Endothelial cell of umbilical vein (primary cell): ENCODE measurements around the gene ACYP2. TPM values are rescaled to one million over a fixed set of nuclear protein-coding genes. Genes with fewer than 3 reads are reported as not detected.

ENCODE experiments used
- BruUV-seq: library from RNA; stranded (reverse); fragments of 400-500 nt; replicated peaks from 2 replicates; lab custom pipeline; 2021; lab: Mats Ljungman, UMichigan
- CTCF ChIA-PET: fragments of 300-600, 350-600 bp; sonication (Branson Sonifier 250); formaldehyde crosslinking; loops from one replicate; lab custom pipeline; 2021; ENCODE audit warnings: antibody characterized with exemption, inconsistent platforms; lab: Charles Lee
- POLR2A ChIA-PET: fragments of 300-600, 350-600 bp; sonication (Branson Sonifier 250); formaldehyde crosslinking; loops from one replicate; lab custom pipeline; 2021; ENCODE audit warnings: antibody characterized with exemption, inconsistent platforms; lab: Charles Lee
- DNase-seq: peaks from one replicate; pipeline ENCODE4 v3.0.0-alpha.2; 2011; ENCODE audit warnings: low read depth, low spot score
- FAIRE-seq: peaks from 2 replicates; lab custom pipeline; 2011; peaks lifted over from hg19 to GRCh38; lab: Jason Lieb, UNC
- H2AFZ ChIP-seq: 2 replicates; pipeline ENCODE4 v1.6.0; 2012; ENCODE audit warnings: low read depth, low read length, control low read depth, inconsistent platforms
- H3K27ac ChIP-seq: 2 replicates; pipeline ENCODE4 v1.5.1; 2011; ENCODE audit warnings: low read depth, mild to moderate bottlenecking, control low read depth, low read length, moderate library complexity; ENCODE audit not compliant: insufficient read depth
- H3K27me3 ChIP-seq, 2 experiments: 2 replicates each; pipeline versions ENCODE4 v1.6.0 to v1.6.1; 2011; ENCODE audit warnings: low read length in 2 of 2, mixed read lengths in 1 of 2; ENCODE audit not compliant: control insufficient read depth in 2 of 2, insufficient read depth in 2 of 2
- H3K36me3 ChIP-seq, 2 experiments: 2 replicates in 1 of 2; 3 replicates in 1 of 2; pipeline ENCODE4 v1.5.1; 2011; ENCODE audit warnings: low read length in 2 of 2, mild to moderate bottlenecking in 1 of 2, moderate library complexity in 1 of 2; ENCODE audit not compliant: control insufficient read depth in 2 of 2, insufficient read depth in 2 of 2; ENCODE audit errors: extremely low read depth in 1 of 2
- H3K4me1 ChIP-seq: 3 replicates; pipeline ENCODE4 v1.5.1; 2011; ENCODE audit warnings: mild to moderate bottlenecking, low read length; ENCODE audit not compliant: control insufficient read depth, insufficient read depth; ENCODE audit errors: extremely low read depth
- H3K4me2 ChIP-seq: 2 replicates; pipeline ENCODE4 v1.6.1; 2011; ENCODE audit warnings: low read length, control low read depth, mixed read lengths; ENCODE audit not compliant: insufficient read depth
- H3K4me3 ChIP-seq, 3 experiments: fragments of 200-600 bp in 1 of 3; sonication (generic), shearing (Covaris generic) in 1 of 3; replicated peaks in 1 of 3; 2 replicates each; pipeline ENCODE4 v1.5.1; 2011 to 2016; ENCODE audit warnings: control low read depth in 3 of 3, low read length in 3 of 3, mild to moderate bottlenecking in 2 of 3, inconsistent platforms in 1 of 3, low read depth in 1 of 3, moderate library complexity in 1 of 3; ENCODE audit not compliant: insufficient read depth in 1 of 3
- H3K79me2 ChIP-seq: 2 replicates; pipeline ENCODE4 v1.6.0; 2012; ENCODE audit warnings: low read length, inconsistent platforms; ENCODE audit not compliant: control insufficient read depth, insufficient read depth
- H3K9ac ChIP-seq: replicated peaks from 2 replicates; pipeline ENCODE3; 2011; ENCODE audit warnings: low read length, control low read depth; ENCODE audit not compliant: insufficient read depth; ENCODE audit errors: extremely low read depth
- H3K9me1 ChIP-seq: replicated peaks from 3 replicates; pipeline ENCODE4 v1.6.0; 2011; ENCODE audit warnings: mild to moderate bottlenecking, low read length; ENCODE audit not compliant: control insufficient read depth, insufficient read depth; ENCODE audit errors: extremely low read depth
- H3K9me3 ChIP-seq: replicated peaks from 2 replicates; pipeline ENCODE4 v1.5.1; 2012; ENCODE audit warnings: low read length, inconsistent platforms; ENCODE audit not compliant: control insufficient read depth, insufficient read depth
- H4K20me1 ChIP-seq: replicated peaks from 2 replicates; pipeline ENCODE3; 2011; ENCODE audit warnings: mild to moderate bottlenecking, low read length; ENCODE audit not compliant: control insufficient read depth, insufficient read depth; ENCODE audit errors: extremely low read depth
- EZH2 ChIP-seq: IDR thresholded peaks from 2 replicates; pipeline ENCODE4 v1.6.1; 2012; ENCODE audit warnings: borderline replicate concordance, low read depth, mild to moderate bottlenecking, moderate library complexity, low read length, inconsistent platforms; ENCODE audit not compliant: severe bottlenecking
- FOS ChIP-seq: IDR thresholded peaks from 2 replicates; pipeline ENCODE4 v1.6.1; 2011; ENCODE audit warnings: mild to moderate bottlenecking, low read length, moderate library complexity, borderline replicate concordance; ENCODE audit not compliant: insufficient read depth
- GATA2 ChIP-seq: IDR thresholded peaks from 2 replicates; pipeline ENCODE4 v1.7.0; 2011; ENCODE audit warnings: low read depth, mild to moderate bottlenecking, moderate library complexity, mixed read lengths, low read length; ENCODE audit not compliant: insufficient read length, insufficient read depth
- JUN ChIP-seq: IDR thresholded peaks from 2 replicates; pipeline ENCODE4 v1.6.1; 2011; ENCODE audit warnings: borderline replicate concordance, low read depth; ENCODE audit not compliant: insufficient read length, insufficient read depth
- MAX ChIP-seq: IDR thresholded peaks from 2 replicates; pipeline ENCODE4 v1.6.1; 2011; ENCODE audit not compliant: insufficient read depth, insufficient read length
- MYC ChIP-seq: IDR thresholded peaks from one replicate; pipeline ENCODE4 v1.6.1; 2011; ENCODE audit warnings: mild to moderate bottlenecking, low read depth, low read length
- POLR2AphosphoS5 ChIP-seq: IDR thresholded peaks from 2 replicates; pipeline ENCODE4 v1.6.1; 2012; ENCODE audit warnings: low read depth, mild to moderate bottlenecking, control low read depth, low read length, moderate library complexity; ENCODE audit not compliant: insufficient read depth
- dilution Hi-C: fragments of 300-500 bp; cut with MboI; formaldehyde crosslinking; loops from one replicate; pipeline ENCODE4 v1.15.0; 2019; ENCODE audit warnings: low sequenced_read_pairs; ENCODE audit not compliant: extremely low pct_ligation_motif_present
- intact Hi-C: fragments of 100-400 bp; cut with micrococcal nuclease; formaldehyde crosslinking; loops from one replicate; pipeline ENCODE4 v1.10.0; 2022
- polyA plus RNA-seq, 4 experiments: library from polyadenylated mRNA; depleted of rRNA in 3 of 4; stranded (reverse) in 3 of 4; unstranded in 1 of 4; fragments of >200 nt; gene quantifications; 2 replicates each; pipeline versions ENCODE4 v1.2.1 to v1.2.3, GENCODE V29; 2011 to 2012; ENCODE audit warnings: missing spikeins in 1 of 4
- total RNA-seq: library from RNA; stranded (reverse); gene quantifications from 2 replicates; pipeline ENCODE4 v1.2.3, GENCODE V29; 2021

ACYP2 gene
- total and polyA plus RNA-seq, 2 donors (not counting 3 experiments of a cell fraction or from before 2014, with no cell fraction given): 3.9 to 7.9 TPM

DNA sequence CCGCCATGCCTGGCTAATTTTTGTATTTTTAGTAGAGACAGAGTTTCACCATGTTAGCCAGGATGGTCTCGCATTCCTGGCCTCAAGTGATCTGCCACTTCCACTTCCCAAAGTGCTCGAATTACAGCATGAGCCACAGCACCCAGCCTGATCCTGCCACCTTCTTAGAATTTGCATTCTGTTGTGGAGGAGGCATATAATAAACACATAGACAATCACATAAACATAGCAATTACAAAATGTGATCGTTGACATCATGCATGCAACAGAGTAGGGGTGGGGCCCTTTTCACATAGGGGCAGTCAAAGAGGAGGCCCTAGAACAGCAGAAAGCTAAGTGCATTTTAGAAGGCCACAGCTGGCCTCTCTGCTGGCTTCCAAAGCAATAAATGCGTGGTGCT lies 180.5 kb downstream of the ACYP2 start:
- Histone ChIP-seq H3K4me1 (no peaks in the 10 kb centered on the region), H3K27ac (no peak overlapping the region), H3K9ac (no peak overlapping the region), H3K27me3 (peaks cover 0 to 1% of the 10 kb centered on the region in 2 experiments), H3K79me2 (no peaks in the 10 kb centered on the region), H3K4me3 (no peak overlapping the region), H3K9me3 (no peaks in the 10 kb centered on the region), H3K36me3 (no peaks in the 10 kb centered on the region), H2AFZ (no peak overlapping the region), H3K9me1 (no peaks in the 10 kb centered on the region), H4K20me1 (no peaks in the 10 kb centered on the region), H3K4me2 (no peak overlapping the region)
- dilution Hi-C loops: no loop called here
- no peak for TF ChIP-seq MYC
- no peak for TF ChIP-seq GATA2
- TF ChIP-seq MAX: no peak
- no peak for TF ChIP-seq FOS
- no peak for TF ChIP-seq JUN
- TF ChIP-seq EZH2: no peak
- no peak for TF ChIP-seq POLR2AphosphoS5
- CTCF ChIA-PET: interaction anchor here (1.6 kb wide), 1 partner anchor 89 kb away, joined by 4 read pairs; no protein-coding TSS in a partner anchor
- no TSS peak for BruUV-seq
- intact Hi-C loops: no loop called here
- DNase-seq (no peak), FAIRE-seq (no peak)
- POLR2A ChIA-PET: no interaction called here

- Histone ChIP-seq H2AFZ (no peak overlapping the region), H3K36me3 (no peaks in the 10 kb centered on the region), H3K4me3 (no peak overlapping the region), H3K4me1 (no peaks in the 10 kb centered on the region), H3K9me3 (no peaks in the 10 kb centered on the region), H3K27ac (no peak overlapping the region), H4K20me1 (no peaks in the 10 kb centered on the region), H3K9me1 (no peaks in the 10 kb centered on the region), H3K4me2 (no peak overlapping the region), H3K27me3 (no peaks in the 10 kb centered on the region), H3K79me2 (no peaks in the 10 kb centered on the region), H3K9ac (no peak overlapping the region)
- dilution Hi-C loops: no loop called here
- FAIRE-seq (no peak), DNase-seq (no peak)
- BruUV-seq: no TSS peak
- POLR2A ChIA-PET: no interaction called here
- TF ChIP-seq EZH2: no peak
- intact Hi-C loops: no loop called here
- CTCF ChIA-PET: interaction anchor here (0.5 kb wide), 1 partner anchor 180 kb away, joined by 4 read pairs; no protein-coding TSS in a partner anchor
Measured at GRCh38 chr2:54298514-54298913, 183.1 kb downstream of the ACYP2 start.
